HepG2 (cell line): ENCODE results near the gene IMPACT.

ENCODE experiments used
- EP300 ChIP-seq, 3 experiments: sonication (generic) in 1 of 3; formaldehyde crosslinking in 1 of 3; IDR thresholded peaks; 2 replicates each; pipeline versions ENCODE4 v1.5.1 to v1.6.1; 2011 to 2020; ENCODE audit warnings: low read depth in 2 of 3, low read length in 2 of 3, borderline replicate concordance in 1 of 3, improper control_type of control experiment in 1 of 3, mild to moderate bottlenecking in 1 of 3, missing genetic modification reagents in 1 of 3, moderate library complexity in 1 of 3
- GABPB1 ChIP-seq: IDR thresholded peaks from 2 replicates; pipeline ENCODE4 v1.6.1; 2016; ENCODE audit warnings: mild to moderate bottlenecking, missing genetic modification reagents, moderate library complexity, missing compliant biosample characterization
- SMC3 ChIP-seq: IDR thresholded peaks from 2 replicates; pipeline ENCODE4 v1.6.1; 2011; ENCODE audit warnings: low read length, improper control_type of control experiment

GRCh38 chr18:24381126-24381525 is 45.3 kb upstream of the IMPACT start:
- TF ChIP-seq GABPB1 (CRISPR knock-in tag), result no peak
- no peak for TF ChIP-seq EP300 (IDR thresholded peaks at IDR 0.05; ENCODE audit: low read depth in 2 of 2, low read length in 2 of 2)
- TF ChIP-seq EP300 (CRISPR knock-in tag; IDR thresholded peaks at IDR 0.05; ENCODE audit: borderline replicate concordance), result no peak
- no peak for TF ChIP-seq SMC3
